Breast epithelium (tissue), 4 donors: Measurements from ENCODE around the gene UQCRH. TPM values are rescaled to one million over a fixed set of nuclear protein-coding genes. Genes with fewer than 3 reads are reported as not detected.
"Not testable (repeated sequence)": the region's sequence is repeated elsewhere in the genome, so short reads cannot be mapped to it uniquely, and the experiment has no call there.

Source experiments
- DNase-seq, 2 donors: peaks; one replicate each; pipeline ENCODE4 v3.0.0-alpha.2; 2019; ENCODE audit warnings: low spot score in 2 of 2
- H3K27ac ChIP-seq, 2 donors: fragments of 200-600 bp; sonication (generic) in 1 of 2; one replicate each; pipeline ENCODE4 v1.5.1; 2016 to 2019; ENCODE audit warnings: mild to moderate bottlenecking in 1 of 2
- H3K27me3 ChIP-seq, 2 donors: fragments of 200-600 bp; sonication (generic) in 1 of 2; one replicate each; pipeline versions ENCODE4 v1.5.1 to v1.6.0; 2017 to 2019; ENCODE audit warnings: control low read depth in 1 of 2, mild to moderate bottlenecking in 1 of 2
- H3K36me3 ChIP-seq: fragments of 200-600 bp; one replicate; pipeline ENCODE4 v1.5.1; 2019
- H3K4me1 ChIP-seq, 2 donors: fragments of 200-600 bp; sonication (generic); one replicate each; pipeline ENCODE4 v1.5.1; 2016 to 2019; ENCODE audit warnings: control low read depth in 1 of 2
- H3K4me3 ChIP-seq, 3 donors: fragments of 200-600 bp; sonication (generic); 1 replicate in 2 of 3; 2 replicates in 1 of 3; pipeline ENCODE4 v1.5.1; 2016 to 2019; ENCODE audit warnings: mild to moderate bottlenecking in 3 of 3, moderate library complexity in 2 of 3
- H3K9me3 ChIP-seq, 2 donors: fragments of 200-600 bp; sonication (generic) in 1 of 2; one replicate each; pipeline ENCODE4 v1.5.1; 2016 to 2019; ENCODE audit warnings: control low read depth in 1 of 2
- CTCF ChIP-seq, 3 donors: fragments of 450-650 bp; IDR thresholded peaks; one replicate each; pipeline ENCODE4 v1.5.1; 2016 to 2017; ENCODE audit warnings: antibody characterized with exemption in 3 of 3, mild to moderate bottlenecking in 3 of 3, moderate library complexity in 3 of 3
- POLR2A ChIP-seq: fragments of 450-650 bp; IDR thresholded peaks from one replicate; pipeline ENCODE4 v1.6.1; 2016; ENCODE audit warnings: antibody characterized with exemption, mild to moderate bottlenecking, moderate library complexity
- POLR2AphosphoS5 ChIP-seq, 3 donors: sonication (generic); formaldehyde crosslinking; IDR thresholded peaks; one replicate each; pipeline ENCODE4 v1.6.1; 2017; ENCODE audit warnings: antibody characterized with exemption in 3 of 3
- intact Hi-C: fragments of 100-400 bp; cut with DNase I; formaldehyde crosslinking; loops from one replicate; pipeline ENCODE4 v1.15.1; 2023; ENCODE audit warnings: low total_unique reads
- total RNA-seq, 3 donors: library from RNA; depleted of rRNA; stranded (reverse); fragments of >200 nt; gene quantifications; one replicate each; pipeline ENCODE4 v1.1.0, GENCODE V29; 2016

The UQCRH gene
- total RNA-seq, 3 donors from 2014 or later = 300 to 334 (median 301) TPM

- Histone ChIP-seq H3K9me3 (no peaks in the 10 kb centered on the region), H3K4me1 (no peaks in the 10 kb centered on the region), H3K4me3 (no peak overlapping the region), H3K36me3 (no peaks in the 10 kb centered on the region), H3K27ac (no peak overlapping the region), H3K27me3 (no peaks in the 10 kb centered on the region)
- no peak for DNase-seq
- intact Hi-C loops = no loop called here
- TF ChIP-seq POLR2A (no peak), CTCF (IDR thresholded peaks at IDR 0.05) (no peak), POLR2AphosphoS5 (IDR thresholded peaks at IDR 0.05) (no peak)
Observed at GRCh38 chr1:46364612-46365011, 61.1 kb downstream of the UQCRH start.

GRCh38 chr1:46365796-46366195, 62.3 kb downstream of the UQCRH start:
- DNase-seq, H3K27me3 ChIP-seq, intact Hi-C loops, H3K9me3 ChIP-seq, H3K27ac ChIP-seq, H3K36me3 ChIP-seq, H3K4me1 ChIP-seq, H3K4me3 ChIP-seq: not testable (repeated sequence)

Other genes with a start within 250 kb of the UQCRH start
- gene PIK3R3, start 171.1 kb upstream of the UQCRH start, total RNA-seq = 10 to 100 TPM; 17.9 to 80.3 (median 46.8) TPM
- 10 to 100 TPM in 1 of 3 donors, 1 to 10 TPM in 1, under 1 TPM in 1; 0.48 to 26.2 (median 8.9) TPM for gene TSPAN1, start 128.6 kb upstream of the UQCRH start, total RNA-seq
- not detected for gene P3R3URF, start 127.2 kb upstream of the UQCRH start, total RNA-seq
- gene POMGNT1, start 105.3 kb upstream of the UQCRH start, total RNA-seq = 10 to 100 TPM; 37.6 to 47.4 (median 42.3) TPM
- gene LURAP1, start 100.4 kb upstream of the UQCRH start, total RNA-seq = 1 to 10 TPM; 2.7 to 5.9 (median 4.2) TPM
- 1 to 10 TPM in 2 of 3 donors, not detected in 1; 1.8 to 4.9 TPM for gene RAD54L, start 55.9 kb upstream of the UQCRH start, total RNA-seq
- 10 to 100 TPM; 60.0 to 85.5 (median 69.2) TPM for gene LRRC41, start 82 bp upstream of the UQCRH start, total RNA-seq
- 10 to 100 TPM; 17.1 to 26.8 (median 22.9) TPM for gene NSUN4, start 37.1 kb downstream of the UQCRH start, total RNA-seq
- 10 to 100 TPM; 18.1 to 58.7 (median 38.3) TPM for gene FAAH, start 90.6 kb downstream of the UQCRH start, total RNA-seq
- not detected for gene DMBX1, start 186.1 kb downstream of the UQCRH start, total RNA-seq
- not detected for gene KNCN, start 247.9 kb downstream of the UQCRH start, total RNA-seq